GM23338 (cell line): Measurements from ENCODE around the gene GNAT2. TPM values are rescaled to one million over a fixed set of nuclear protein-coding genes. Genes with fewer than 3 reads are reported as not detected.

ENCODE experiments used
- ATAC-seq: fragments of 200-7000 bp; cut with Tn5 transposase; 3 replicates; pipeline ENCODE4 v1.9.1; 2020
- DNase-seq: peaks from one replicate; pipeline ENCODE4 v3.0.0-alpha.2; 2015; ENCODE audit warnings: low spot score
- H2AFZ ChIP-seq: fragments of 200-600 bp; sonication (generic); 2 replicates; pipeline ENCODE4 v1.8.0; 2016; ENCODE audit warnings: antibody characterized with exemption, mild to moderate bottlenecking, moderate library complexity
- H3F3A ChIP-seq: fragments of 200-600 bp; sonication (generic); replicated peaks from 2 replicates; pipeline ENCODE4 v1.8.0; 2017; ENCODE audit warnings: antibody characterized with exemption, mixed run types, low read depth
- H3K27ac ChIP-seq: fragments of 200-600 bp; sonication (generic); 2 replicates; pipeline ENCODE4 v1.6.1; 2016; ENCODE audit warnings: low read depth
- H3K27me3 ChIP-seq: fragments of 200-600 bp; sonication (generic); 2 replicates; pipeline ENCODE4 v1.8.0; 2016; ENCODE audit warnings: mild to moderate bottlenecking, mixed run types, moderate library complexity; ENCODE audit not compliant: insufficient read depth
- H3K36me3 ChIP-seq: fragments of 200-600 bp; sonication (generic); 2 replicates; pipeline ENCODE4 v1.8.0; 2016; ENCODE audit warnings: mild to moderate bottlenecking; ENCODE audit not compliant: insufficient read depth
- H3K4me1 ChIP-seq: fragments of 200-600 bp; sonication (generic); 2 replicates; pipeline ENCODE4 v1.8.0; 2016; ENCODE audit warnings: mild to moderate bottlenecking, moderate library complexity; ENCODE audit not compliant: insufficient read depth
- H3K4me2 ChIP-seq: fragments of 200-600 bp; sonication (generic); 2 replicates; pipeline ENCODE4 v1.7.1; 2017; ENCODE audit warnings: mixed run types
- H3K4me3 ChIP-seq: fragments of 200-600 bp; sonication (generic); 2 replicates; pipeline ENCODE4 v1.6.1; 2016; ENCODE audit warnings: mixed run types
- H3K79me2 ChIP-seq: fragments of 200-600 bp; sonication (generic); replicated peaks from 2 replicates; pipeline ENCODE4 v1.8.0; 2017; ENCODE audit warnings: mild to moderate bottlenecking; ENCODE audit not compliant: insufficient read depth
- H3K9me2 ChIP-seq: fragments of 200-600 bp; sonication (generic); 2 replicates; pipeline ENCODE4 v1.8.0; 2017; ENCODE audit not compliant: insufficient read depth
- H4K20me1 ChIP-seq: fragments of 200-600 bp; sonication (generic); replicated peaks from 2 replicates; pipeline ENCODE4 v1.8.0; 2017; ENCODE audit warnings: mild to moderate bottlenecking; ENCODE audit not compliant: insufficient read depth
- H3K27ac Mint-ChIP-seq: 2 replicates; pipeline ENCODE4 v1.8.0; 2020; ENCODE audit warnings: inconsistent platforms, mild to moderate bottlenecking, moderate library complexity, mixed read lengths
- H3K27me3 Mint-ChIP-seq: 3 replicates; pipeline ENCODE4 v1.8.0; 2022; ENCODE audit warnings: low read depth, mild to moderate bottlenecking, moderate library complexity, mixed read lengths, inconsistent platforms; ENCODE audit not compliant: insufficient read depth, poor library complexity
- H3K36me3 Mint-ChIP-seq: 3 replicates; pipeline ENCODE4 v1.8.0; 2021; ENCODE audit warnings: low read depth, mild to moderate bottlenecking, inconsistent platforms, moderate library complexity, mixed read lengths
- H3K4me1 Mint-ChIP-seq: 3 replicates; pipeline ENCODE4 v1.8.0; 2020; ENCODE audit warnings: mild to moderate bottlenecking, inconsistent platforms, mixed read lengths
- H3K4me3 Mint-ChIP-seq: 3 replicates; pipeline ENCODE4 v1.8.0; 2021; ENCODE audit warnings: moderate library complexity, mild to moderate bottlenecking, inconsistent platforms, mixed read lengths
- H3K9me3 Mint-ChIP-seq: 3 replicates; pipeline ENCODE4 v1.8.0; 2020; ENCODE audit warnings: moderate library complexity, mild to moderate bottlenecking, inconsistent platforms, mixed read lengths
- CREB1 ChIP-seq: fragments of 250-450 bp; sonication (Bioruptor Pico); IDR thresholded peaks from 2 replicates; pipeline ENCODE4 v1.5.0; 2020; ENCODE audit warnings: low read depth, mild to moderate bottlenecking, moderate library complexity
- CTCF ChIP-seq, 2 experiments: fragments of 200-600 bp in 1 of 2; sonication (generic) in 1 of 2; conservative IDR thresholded peaks; 2 replicates each; pipeline versions ENCODE4 v1.5.1 to v1.6.1; 2016 to 2017; ENCODE audit warnings: antibody characterized with exemption in 2 of 2, low read depth in 2 of 2, mild to moderate bottlenecking in 2 of 2, moderate library complexity in 1 of 2
- ETS1 ChIP-seq: IDR thresholded peaks from 2 replicates; pipeline ENCODE4 v1.6.1; 2016; ENCODE audit warnings: antibody characterized with exemption
- EZH2 ChIP-seq: fragments of 200-600 bp; sonication (generic); IDR thresholded peaks from one replicate; pipeline ENCODE4 v1.8.0; 2017; ENCODE audit warnings: antibody characterized with exemption, mild to moderate bottlenecking, low read depth; ENCODE audit not compliant: unreplicated experiment
- EZH2phosphoT487 ChIP-seq: fragments of 200-600 bp; sonication (generic); IDR thresholded peaks from one replicate; pipeline ENCODE4 v1.8.1; 2018; ENCODE audit warnings: antibody characterized with exemption; ENCODE audit not compliant: unreplicated experiment
- JUNB ChIP-seq: IDR thresholded peaks from one replicate; pipeline ENCODE4 v1.6.1; 2016; ENCODE audit warnings: antibody characterized with exemption; ENCODE audit not compliant: unreplicated experiment
- NANOG ChIP-seq: IDR thresholded peaks from 2 replicates; pipeline ENCODE4 v1.6.1; 2016; ENCODE audit warnings: antibody characterized with exemption, borderline replicate concordance
- POLR2AphosphoS5 ChIP-seq: IDR thresholded peaks from 2 replicates; pipeline ENCODE4 v1.6.1; 2016; ENCODE audit warnings: antibody characterized with exemption, low read depth
- REST ChIP-seq: IDR thresholded peaks from one replicate; pipeline ENCODE4 v1.6.1; 2018; ENCODE audit warnings: antibody characterized with exemption; ENCODE audit not compliant: unreplicated experiment
- STAT1 ChIP-seq: IDR thresholded peaks from one replicate; pipeline ENCODE4 v1.6.1; 2016; ENCODE audit warnings: antibody characterized with exemption; ENCODE audit not compliant: unreplicated experiment
- ZNF114 ChIP-seq: fragments of 250-450 bp; sonication (Bioruptor Pico); IDR thresholded peaks from 2 replicates; pipeline ENCODE4 v1.5.0; 2020; ENCODE audit warnings: mild to moderate bottlenecking, moderate library complexity
- polyA plus RNA-seq: library from polyadenylated mRNA; unstranded; fragments of >200 nt; fragmentation: Nextera tagmentation; extraction: Ambion mirVana; gene quantifications from 2 replicates; pipeline ENCODE4 v1.2.1, GENCODE V29; 2016
- total RNA-seq: library from RNA; depleted of rRNA; stranded (reverse); fragments of >200 nt; shearing (Covaris generic); gene quantifications from 2 replicates; pipeline ENCODE4 v1.2.3, GENCODE V29; 2014

GNAT2 gene
- total and polyA plus RNA-seq, 2 experiments from 2014 or later = 0.21 TPM; not detected in 1

- no peak for DNase-seq
- Histone ChIP-seq H2AFZ (no peak overlapping the region), H3K27ac (no peak overlapping the region), H4K20me1 (no peaks in the 10 kb centered on the region), H3K4me1 (peaks cover 7% of the 10 kb centered on the region; the same call in 1 of the 2 replicates), H3K79me2 (no peaks in the 10 kb centered on the region), H3K4me3 (no peak overlapping the region), H3K4me2 (no peak overlapping the region), H3F3A (no peaks in the 10 kb centered on the region), H3K27me3 (no peaks in the 10 kb centered on the region), H3K9me2 (no peaks in the 10 kb centered on the region), H3K36me3 (no peaks in the 10 kb centered on the region)
- Mint-ChIP-seq H3K4me3 (no peak overlapping the region), H3K4me1 (peaks cover 9% of the 10 kb centered on the region; the same call in 2 of the 3 replicates), H3K27me3 (peaks cover 8% of the 10 kb centered on the region), H3K27ac (no peak overlapping the region), H3K36me3 (no peaks in the 10 kb centered on the region), H3K9me3 (no peaks in the 10 kb centered on the region)
- TF ChIP-seq JUNB (no peak), NANOG (no peak), CREB1 (CRISPR knock-in tag) (no peak), EZH2 (no peak), CTCF (conservative IDR thresholded peaks at IDR 0.05; ENCODE audit: low read depth in 2 of 2) (no peak), ZNF114 (CRISPR knock-in tag) (no peak), ETS1 (no peak), REST (no peak), POLR2AphosphoS5 (no peak), STAT1 (no peak)
- no peak for ATAC-seq
These were observed 45.3 kb upstream of the GNAT2 start for GRCh38 chr1:109664671-109665070.

- Histone ChIP-seq H2AFZ (no peak overlapping the region), H3K27ac (no peak overlapping the region), H3K27me3 (no peaks in the 10 kb centered on the region), H3K79me2 (no peaks in the 10 kb centered on the region), H3K4me3 (no peak overlapping the region), H3K4me2 (no peak overlapping the region), H3K9me2 (no peaks in the 10 kb centered on the region), H3K4me1 (no peaks in the 10 kb centered on the region), H4K20me1 (no peaks in the 10 kb centered on the region), H3F3A (no peaks in the 10 kb centered on the region), H3K36me3 (no peaks in the 10 kb centered on the region)
- no peak for TF ChIP-seq EZH2
- no peak for TF ChIP-seq POLR2AphosphoS5
- TF ChIP-seq EZH2phosphoT487 = no peak
- no peak for TF ChIP-seq REST
- no peak for TF ChIP-seq NANOG
- no peak for TF ChIP-seq CREB1 (CRISPR knock-in tag)
- no peak for TF ChIP-seq ZNF114 (CRISPR knock-in tag)
- no peak for TF ChIP-seq CTCF (conservative IDR thresholded peaks at IDR 0.05; ENCODE audit: low read depth in 2 of 2)
- Mint-ChIP-seq H3K4me1 (peaks cover 2% of the 10 kb centered on the region; the same call in 1 of the 3 replicates), H3K9me3 (no peaks in the 10 kb centered on the region), H3K27me3 (peaks cover 9% of the 10 kb centered on the region), H3K27ac (no peak overlapping the region), H3K4me3 (no peak overlapping the region), H3K36me3 (no peaks in the 10 kb centered on the region)
- ATAC-seq (no peak), DNase-seq (no peak)
These were observed 42.0 kb upstream of the GNAT2 start for GRCh38 chr1:109661391-109661790.
